A204.1 (cell line): ENCODE measurements around the gene AK8.
"Not testable (repeated sequence)": the region's sequence is repeated elsewhere in the genome, so short reads cannot be mapped to it uniquely, and the experiment has no call there.

Experiments used
- FAIRE-seq: peaks from 2 replicates; lab custom pipeline; 2012; peaks lifted over from hg19 to GRCh38; lab: Jason Lieb, UNC

AK8 gene

GRCh38 chr9:132797861-132798659 lies 80.0 kb downstream of the AK8 start:
- no peak for FAIRE-seq

GRCh38 chr9:132795511-132796303 lies 82.4 kb downstream of the AK8 start:
- no peak for FAIRE-seq

- no peak for FAIRE-seq
These were observed 83.2 kb downstream of the AK8 start for GRCh38 chr9:132794730-132795380.

GRCh38 chr9:132793606-132794580 lies 84.2 kb downstream of the AK8 start:
- no peak for FAIRE-seq

- no peak for FAIRE-seq
These were observed 85.5 kb downstream of the AK8 start for GRCh38 chr9:132792547-132792946.

- FAIRE-seq: no peak
These were observed 86.3 kb downstream of the AK8 start for GRCh38 chr9:132791699-132792240.

- no peak for FAIRE-seq
These were observed 88.4 kb downstream of the AK8 start for GRCh38 chr9:132789719-132790118.

- FAIRE-seq: no peak
These were observed 89.7 kb downstream of the AK8 start for GRCh38 chr9:132788378-132788777.

- FAIRE-seq: no peak
These were observed 90.3 kb downstream of the AK8 start for GRCh38 chr9:132787748-132788159.

GRCh38 chr9:132784286-132784830 lies 93.7 kb downstream of the AK8 start:
- FAIRE-seq: no peak

GRCh38 chr9:132783006-132783405 lies 95.1 kb downstream of the AK8 start:
- FAIRE-seq: no peak

GRCh38 chr9:132782037-132782436 lies 96.0 kb downstream of the AK8 start:
- FAIRE-seq: no peak

GRCh38 chr9:132780230-132781007 lies 97.7 kb downstream of the AK8 start:
- FAIRE-seq: no peak

GRCh38 chr9:132776891-132777290 lies 101.2 kb downstream of the AK8 start:
- FAIRE-seq: no peak

GRCh38 chr9:132776268-132776667 lies 101.8 kb downstream of the AK8 start:
- no peak for FAIRE-seq

- FAIRE-seq: no peak
These were observed 102.4 kb downstream of the AK8 start for GRCh38 chr9:132775720-132776119.

- FAIRE-seq: no peak
These were observed 103.2 kb downstream of the AK8 start for GRCh38 chr9:132774886-132775285.

GRCh38 chr9:132773764-132774339 lies 104.2 kb downstream of the AK8 start:
- FAIRE-seq: no peak

GRCh38 chr9:132773093-132773492 lies 105.0 kb downstream of the AK8 start:
- no peak for FAIRE-seq

- not testable (repeated sequence) for FAIRE-seq
These were observed 106.3 kb downstream of the AK8 start for GRCh38 chr9:132771752-132772151.
